HG03108 (cell line): ENCODE results near the gene DNAJC15.
"Not testable (repeated sequence)": the region's sequence is repeated elsewhere in the genome, so short reads cannot be mapped to it uniquely, and the experiment has no call there.

ENCODE experiments used
- ATAC-seq: cut with Tn5 transposase; IDR thresholded peaks from one replicate; pipeline ENCODE4 v1.9.1; 2021; ENCODE audit warnings: moderate library complexity; ENCODE audit not compliant: unreplicated experiment

The DNAJC15 gene

DNA sequence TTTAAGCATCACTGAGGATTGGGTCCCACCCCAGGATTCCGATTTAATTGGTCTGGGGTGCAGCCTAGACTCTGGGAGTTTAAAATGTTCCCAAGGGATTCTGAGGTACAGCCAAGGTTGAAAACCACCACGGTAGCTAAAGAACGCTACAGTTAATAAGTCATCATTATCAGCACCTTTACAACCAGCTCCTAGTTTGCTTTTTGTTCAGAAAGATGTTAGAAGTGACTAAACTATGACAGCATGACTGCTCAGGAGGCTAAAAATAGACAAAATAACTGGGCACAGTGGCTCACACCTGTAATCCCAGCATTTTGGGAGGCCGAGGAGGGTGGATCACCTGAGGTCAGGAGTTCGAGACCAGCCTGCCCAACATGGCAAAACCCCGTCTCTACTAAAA is 19.7 kb upstream of the DNAJC15 start:
- ATAC-seq: no peak

DNA sequence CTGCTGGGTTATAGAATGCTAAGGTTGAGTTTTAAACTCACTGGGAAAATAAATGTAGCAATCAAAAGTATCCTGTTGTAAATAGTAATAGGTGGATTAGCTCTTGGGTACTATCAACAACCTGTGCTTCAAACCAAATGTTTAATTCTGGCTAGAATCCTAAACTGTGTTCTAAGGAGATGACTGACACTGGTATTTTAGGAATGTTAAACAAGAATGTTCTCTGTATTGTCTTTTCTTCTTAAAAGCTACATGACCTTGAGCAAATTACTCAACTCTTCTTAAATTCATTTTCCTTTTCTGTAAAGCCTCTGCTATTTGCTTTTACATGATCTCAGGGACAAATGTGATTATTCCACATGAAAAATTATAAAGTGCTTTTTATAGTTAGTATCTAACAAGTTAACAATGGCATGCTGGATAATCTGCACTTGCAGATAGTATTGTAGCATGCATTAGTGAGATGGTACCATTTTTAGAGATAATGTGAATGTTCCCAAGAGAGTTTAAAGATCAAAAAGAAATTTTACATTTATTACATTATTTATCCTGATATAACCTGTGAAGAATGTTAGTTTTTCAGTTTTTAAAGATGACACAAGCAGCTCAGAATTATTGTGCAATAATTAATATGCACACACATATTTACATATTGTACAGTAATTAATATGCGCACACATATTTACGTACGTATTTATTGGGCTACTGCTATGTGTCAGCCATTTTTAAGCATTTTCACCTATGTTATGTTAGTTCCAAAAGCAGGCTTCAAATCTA is 17.7 kb upstream of the DNAJC15 start:
- ATAC-seq: no peak

GRCh38 chr13:43006893-43007631 is 16.3 kb upstream of the DNAJC15 start:
- no peak for ATAC-seq

DNA sequence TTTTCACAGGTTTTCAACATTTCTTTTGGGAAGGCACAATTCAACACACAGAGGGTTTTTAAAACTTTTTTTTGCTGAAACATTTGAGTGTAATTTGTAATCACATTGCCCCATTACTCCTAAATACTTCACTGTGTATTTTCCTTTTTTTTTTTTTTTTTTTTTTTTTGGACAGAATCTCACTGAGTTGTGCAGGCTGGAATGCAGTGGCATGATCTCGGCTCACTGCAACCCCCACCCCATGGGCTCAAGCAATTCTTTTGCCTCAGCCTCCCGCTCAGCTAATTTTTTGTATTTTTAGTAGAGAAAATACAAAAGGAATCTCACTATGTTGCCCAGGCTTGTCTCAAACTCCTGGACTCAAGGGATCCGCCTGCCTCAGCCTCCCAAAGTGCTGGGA is 14.8 kb upstream of the DNAJC15 start:
- ATAC-seq: no peak

DNA sequence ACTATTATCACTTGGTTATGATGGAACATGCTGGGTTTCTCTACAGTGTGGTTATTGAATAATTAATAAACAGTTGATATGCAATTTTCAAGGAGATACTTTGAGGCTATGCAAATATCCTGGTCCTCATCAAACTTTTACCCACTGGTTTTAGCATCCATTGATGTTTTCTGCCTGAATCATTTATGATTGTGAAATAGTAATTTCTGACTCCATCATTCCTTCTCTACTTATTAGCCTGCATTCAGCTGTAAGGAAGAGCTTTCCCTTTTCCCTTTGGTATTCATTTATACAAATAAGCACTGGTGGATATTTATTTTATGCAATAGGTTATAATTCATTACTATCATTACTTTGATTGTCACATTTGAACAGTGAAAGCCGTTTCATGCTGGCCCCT is 13.9 kb upstream of the DNAJC15 start:
- no peak for ATAC-seq

DNA sequence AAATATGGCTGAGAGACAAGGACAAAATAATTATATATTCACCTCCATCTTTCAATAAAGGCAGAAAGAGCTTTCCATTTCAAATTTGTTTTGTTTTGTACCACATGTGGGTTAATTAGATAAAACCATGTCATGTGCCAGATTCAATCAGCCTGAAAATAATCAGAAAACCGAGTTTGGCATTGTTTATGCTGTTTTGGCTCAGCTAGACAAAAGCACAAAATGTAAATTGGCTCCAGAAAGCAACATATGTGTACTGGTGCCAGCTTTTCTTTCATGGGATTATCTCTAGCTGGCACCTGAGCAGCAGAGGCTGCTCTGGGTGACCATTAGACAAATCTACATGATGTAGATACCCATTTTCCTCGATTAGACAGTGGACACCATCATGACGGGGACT is 9.2 kb upstream of the DNAJC15 start:
- ATAC-seq: no peak

DNA sequence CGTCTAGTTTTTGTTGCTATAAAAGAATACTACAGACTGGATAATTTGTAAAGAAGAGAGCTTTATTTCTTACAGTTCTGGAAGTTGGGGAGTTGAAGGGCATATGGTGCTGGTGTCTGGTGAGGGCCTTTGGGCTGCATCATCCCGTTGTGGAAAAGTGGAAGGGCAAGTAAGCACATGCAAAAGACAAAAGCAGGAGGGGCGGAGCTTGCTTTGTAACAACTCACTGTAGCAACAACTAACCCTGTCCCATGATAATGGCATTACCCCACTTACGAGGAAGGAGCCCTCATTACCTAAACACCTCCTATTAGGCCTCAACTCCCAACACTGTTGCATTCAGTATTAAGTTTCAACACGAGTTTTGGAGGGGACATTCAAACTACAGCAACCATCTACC is 7.2 kb upstream of the DNAJC15 start:
- no peak for ATAC-seq

DNA sequence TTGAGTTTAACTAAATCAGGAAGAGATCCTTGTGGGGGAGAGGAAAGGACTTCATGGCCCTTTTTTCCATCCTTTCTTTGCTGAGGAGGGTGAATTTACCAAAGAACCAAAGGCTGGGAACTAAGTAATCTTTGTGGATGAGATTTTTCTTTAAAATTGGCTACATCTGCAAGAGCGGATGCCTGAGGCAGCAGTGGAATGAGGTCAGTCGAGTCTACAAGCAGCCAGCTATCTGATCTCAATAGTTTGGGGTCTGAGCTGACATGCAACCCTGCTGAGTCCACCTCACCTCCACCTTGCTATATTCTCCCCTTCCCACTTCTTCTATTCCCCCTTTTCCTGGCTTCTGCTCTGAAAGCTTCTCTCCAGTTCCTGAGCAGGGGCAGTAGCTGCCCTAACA is 3.6 kb upstream of the DNAJC15 start:
- ATAC-seq: no peak

DNA sequence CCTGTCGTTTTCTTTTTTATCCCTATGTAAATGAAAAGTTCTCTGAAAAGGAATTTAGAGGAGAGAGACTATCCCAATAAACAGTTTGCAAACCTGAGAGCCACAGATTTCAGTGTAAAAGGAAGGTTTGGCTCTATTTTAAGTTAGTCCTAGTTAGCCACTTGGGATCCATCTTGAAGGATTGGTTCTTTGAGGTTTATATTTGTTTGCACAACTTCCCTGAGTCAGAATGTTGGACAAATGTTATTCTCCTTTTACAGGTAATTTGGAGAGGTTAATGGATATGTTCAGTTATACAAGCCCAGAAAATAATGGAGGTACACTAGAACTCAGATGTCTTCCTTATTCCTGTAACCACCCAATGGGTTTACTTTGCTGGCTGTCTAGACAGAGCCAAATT is 2.6 kb upstream of the DNAJC15 start:
- ATAC-seq: no peak

GRCh38 chr13:43021926-43022670 is 1.3 kb upstream of the DNAJC15 start:
- ATAC-seq: no peak

GRCh38 chr13:43022934-43023288 is 475 bp upstream of the DNAJC15 start:
- no peak for ATAC-seq

DNA sequence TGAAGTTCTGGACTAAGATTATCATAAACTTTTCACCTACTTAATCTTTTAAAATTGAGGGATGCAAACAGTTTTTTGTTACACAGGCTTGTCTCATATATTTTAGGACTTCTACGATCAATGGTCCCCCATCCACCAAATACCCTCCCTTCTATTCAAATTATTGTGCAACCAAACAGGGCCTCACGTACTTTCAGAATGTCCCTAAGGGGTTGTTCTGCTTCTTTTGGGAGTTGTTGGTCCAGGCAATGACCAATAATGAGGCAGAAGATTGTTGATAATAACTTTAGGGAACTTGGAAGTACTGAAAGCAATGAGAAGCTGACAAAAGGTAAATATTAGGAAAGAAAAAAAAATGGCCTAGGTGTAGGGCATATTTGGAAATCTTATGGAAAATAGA is 2.9 kb downstream of the DNAJC15 start:
- no peak for ATAC-seq

DNA sequence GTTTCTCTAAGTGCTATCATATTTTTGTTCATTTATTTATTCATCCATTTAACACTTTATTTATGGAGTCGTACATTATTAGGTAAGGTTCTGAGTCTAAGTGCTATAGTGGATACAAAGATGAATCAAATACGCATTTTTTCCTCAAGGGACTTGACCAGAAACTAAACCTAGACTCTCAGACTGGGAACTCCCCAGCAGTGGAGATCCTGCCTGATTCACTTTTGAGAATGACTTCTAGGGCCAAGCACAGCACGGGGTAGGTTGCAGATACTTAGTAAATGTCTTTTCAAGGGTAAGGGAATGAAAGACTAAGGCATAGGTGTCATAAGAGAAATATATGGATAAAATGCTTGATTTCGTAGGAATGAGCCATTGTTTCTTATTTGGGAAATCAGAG is 7.2 kb downstream of the DNAJC15 start:
- ATAC-seq: peak; percentile 65

DNA sequence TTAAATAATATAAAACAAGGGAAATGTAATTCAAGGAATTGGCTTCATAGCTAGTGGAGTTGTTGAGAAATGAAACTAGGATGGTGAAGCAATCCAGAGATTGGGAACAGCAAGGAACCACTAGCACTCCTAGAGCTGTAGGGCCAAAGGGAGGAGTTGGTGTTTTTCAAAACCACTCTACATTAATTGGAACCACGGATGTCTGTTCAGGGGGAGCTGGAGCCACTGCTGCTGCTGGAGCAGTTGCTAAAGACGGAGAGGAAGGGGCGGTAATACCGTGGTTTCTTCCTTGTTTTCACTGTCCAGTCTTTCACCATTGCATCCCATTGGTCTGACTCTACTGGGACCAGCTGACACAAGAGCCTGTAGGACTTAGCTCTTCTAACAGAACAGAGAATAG is 8.5 kb downstream of the DNAJC15 start:
- no peak for ATAC-seq

DNA sequence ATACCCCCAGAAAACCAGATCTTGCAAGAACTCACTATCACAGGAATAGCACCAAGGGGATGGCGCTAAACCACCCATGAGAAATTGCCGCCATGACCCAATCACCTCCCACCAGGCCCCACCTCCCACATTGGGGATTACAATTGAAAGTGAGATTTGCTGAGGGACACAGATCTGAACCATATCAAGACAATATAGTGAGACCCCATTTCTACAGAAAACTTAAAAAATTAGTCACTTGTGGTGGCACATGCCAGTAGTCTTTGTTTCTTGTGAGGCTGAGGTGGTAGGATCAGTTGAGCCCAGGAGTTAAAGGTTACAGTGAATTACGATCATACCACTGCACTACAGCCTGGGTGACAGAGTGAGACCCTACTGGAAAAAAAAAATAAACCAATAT is 9.7 kb downstream of the DNAJC15 start:
- no peak for ATAC-seq

DNA sequence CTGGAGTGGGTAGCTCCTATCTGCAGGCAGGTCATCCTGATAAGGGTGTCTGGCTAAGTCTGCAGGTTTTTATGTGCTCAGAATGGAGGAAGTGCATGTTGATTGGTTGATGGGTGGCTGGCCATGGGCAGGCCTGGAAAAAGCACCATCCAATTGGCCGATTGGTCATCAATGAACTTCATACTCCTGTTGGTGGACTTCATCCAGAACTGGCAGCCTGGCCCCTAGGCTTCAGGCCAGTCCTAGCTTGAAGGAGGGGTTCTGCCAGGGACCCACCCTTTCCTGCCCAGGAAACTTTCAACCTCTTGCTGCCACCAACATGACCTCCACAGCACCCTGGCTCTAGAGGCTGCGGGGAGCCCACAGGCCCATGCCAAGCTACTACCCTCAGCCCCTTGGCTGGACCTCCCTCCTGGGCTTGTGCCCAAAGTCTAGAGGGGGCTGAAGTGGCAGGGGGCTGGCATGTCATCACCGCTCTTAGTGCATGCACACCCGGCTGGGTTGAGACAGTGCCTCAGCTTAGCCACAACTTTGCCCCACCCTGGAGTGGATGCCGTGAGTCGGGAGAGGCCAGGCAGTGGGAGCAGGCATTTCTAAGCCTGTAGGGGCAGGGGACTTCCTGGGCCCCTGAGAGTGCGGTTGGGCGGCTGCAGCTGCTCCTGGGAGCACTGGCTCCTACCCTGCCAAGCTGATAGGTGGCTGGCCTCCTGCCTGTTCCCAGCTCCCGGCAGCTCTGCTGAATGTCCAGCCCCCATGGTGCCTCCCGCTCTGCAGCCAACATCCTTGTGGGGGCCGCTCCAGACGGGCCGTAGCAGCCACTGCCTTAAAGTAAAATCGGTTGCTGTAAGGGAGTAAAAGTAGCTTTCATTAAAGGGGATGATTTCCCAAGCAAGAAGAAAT is 13.2 kb downstream of the DNAJC15 start:
- ATAC-seq: no peak

- no peak for ATAC-seq
Measured at GRCh38 chr13:43039966-43040365, 16.6 kb downstream of the DNAJC15 start.

DNA sequence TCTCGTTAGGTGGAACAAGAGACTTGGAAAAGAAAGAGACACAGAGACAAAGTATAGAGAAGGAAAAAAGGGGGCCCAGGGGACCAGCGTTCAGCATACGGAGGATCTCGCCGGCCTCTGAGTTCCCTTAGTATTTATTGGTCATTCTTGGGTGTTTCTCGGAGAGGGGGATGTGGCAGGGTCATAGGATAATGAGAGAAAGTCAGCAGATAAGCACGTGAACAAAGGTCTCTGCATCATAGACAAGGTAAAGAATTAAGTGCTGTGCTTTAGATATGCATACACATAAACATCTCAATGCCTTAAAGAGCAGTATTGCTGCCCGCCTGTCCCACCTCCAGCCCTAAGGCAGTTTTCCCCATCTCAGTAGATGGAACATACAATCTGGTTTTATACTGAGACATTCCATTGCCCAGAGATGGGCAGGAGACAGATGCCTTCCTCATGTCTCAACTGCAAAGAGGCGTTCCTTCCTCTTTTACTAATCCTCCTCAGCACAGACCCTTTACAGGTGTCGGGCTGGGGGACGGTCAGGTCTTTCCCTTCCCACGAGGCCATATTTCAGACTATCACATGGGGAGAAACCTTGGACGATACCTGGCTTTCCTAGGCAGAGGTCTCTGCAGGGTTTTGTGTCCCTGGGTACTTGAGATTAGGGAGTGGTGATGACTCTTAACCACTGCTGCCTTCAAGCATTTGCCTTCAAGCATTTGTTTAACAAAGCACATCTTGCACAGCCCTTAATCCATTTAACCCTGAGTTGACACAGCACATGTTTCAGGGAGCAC is 17.4 kb downstream of the DNAJC15 start:
- ATAC-seq: not testable (repeated sequence)

GRCh38 chr13:43041369-43041921 is 18.1 kb downstream of the DNAJC15 start:
- no peak for ATAC-seq

DNA sequence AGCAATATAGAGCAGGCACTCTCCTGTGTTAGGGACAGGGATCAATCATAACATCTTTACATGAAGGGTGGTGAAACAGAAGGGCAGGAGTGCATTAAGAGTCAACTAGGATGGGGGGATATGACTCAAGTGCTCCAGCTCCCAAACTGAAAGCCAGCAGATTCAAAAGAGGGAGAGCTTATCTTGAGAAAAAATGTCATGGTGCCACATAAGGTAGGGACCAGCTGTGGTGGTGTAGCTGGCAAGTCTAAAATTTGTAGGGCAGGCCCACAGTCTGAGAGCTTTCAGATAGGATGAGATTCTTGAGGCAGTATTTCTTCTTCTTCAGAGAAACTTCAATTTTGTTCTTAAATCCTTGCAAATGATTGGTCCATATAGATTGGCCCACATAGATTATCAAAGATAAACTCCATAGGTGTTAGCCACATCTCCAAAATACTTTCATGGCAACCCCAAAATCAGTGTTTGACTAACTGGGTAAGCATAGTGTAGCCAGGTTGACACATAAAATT is 19.1 kb downstream of the DNAJC15 start:
- no peak for ATAC-seq
